Measurements from ENCODE around the gene HS6ST2. TPM values are rescaled to one million over a fixed set of nuclear protein-coding genes. Genes with fewer than 3 reads are reported as not detected.

The HS6ST2 gene
- 0.03 to 0.17 TPM (median 0.10 TPM) in 3 of 5 replicates, not detected in the others for total RNA-seq (2022; extraction: Qiagen RNA extraction; ENCODE audit: low read depth)

GRCh38 chrX:132958091-132958703, at the start of gene HS6ST2:
Gene HS6ST2 (minus strand): TSS chrX:132958629.

Other genes starting within 250 kb of the HS6ST2 start
- gene USP26, start 138.5 kb upstream of the HS6ST2 start, total RNA-seq (2022; extraction: Qiagen RNA extraction; ENCODE audit: low read depth) = not detected in 5 replicates

Measured in A549 treated with RU486 at 1 μM for 4 hours (cell line).